T47D (cell line): ENCODE measurements around the gene ALAS1.
"Not testable (repeated sequence)": the region's sequence is repeated elsewhere in the genome, so short reads cannot be mapped to it uniquely, and the experiment has no call there.

Source experiments
- DNase-seq, 2 experiments: peaks; one replicate each; pipeline versions ENCODE4 v3.0.0 to v3.0.0-alpha.2; 2011 to 2012; ENCODE audit warnings: low read depth in 1 of 2, low spot score in 1 of 2
- JUND ChIP-seq: IDR thresholded peaks from 2 replicates; pipeline ENCODE4 v1.6.1; 2012; ENCODE audit warnings: low read depth
- in situ Hi-C: cut with HindIII; loops from 2 replicates; pipeline ENCODE4 v1.10.0; 2016; ENCODE audit warnings: low sequenced_read_pairs, low pct_unique_long_range_greater_than_20kb

Gene ALAS1

GRCh38 chr3:52197842-52198625 lies at the start of gene ALAS1:
TSS of gene ALAS1 (plus strand) at chr3:52198160. CDS start at chr3:52199242, 1,082 bp downstream.
- no peak for TF ChIP-seq JUND
- peak; percentile 76 to 88 for DNase-seq
- in situ Hi-C loops = no loop called here

GRCh38 chr3:52149021-52149420 lies 48.9 kb upstream of the ALAS1 start:
- no peak for TF ChIP-seq JUND
- in situ Hi-C loops = no loop called here
- DNase-seq = no peak

GRCh38 chr3:52149726-52150125 lies 48.2 kb upstream of the ALAS1 start:
- in situ Hi-C loops = no loop called here
- DNase-seq = no peak
- TF ChIP-seq JUND = no peak

- in situ Hi-C loops = no loop called here
- no peak for DNase-seq
- TF ChIP-seq JUND = no peak
Measured at GRCh38 chr3:52150357-52150756, 47.6 kb upstream of the ALAS1 start.

GRCh38 chr3:52150860-52151259 lies 47.1 kb upstream of the ALAS1 start:
- no peak for DNase-seq
- in situ Hi-C loops = no loop called here
- TF ChIP-seq JUND = no peak

- in situ Hi-C loops, DNase-seq: not testable (repeated sequence)
Measured at GRCh38 chr3:52151991-52152390, 46.0 kb upstream of the ALAS1 start.

GRCh38 chr3:52153389-52154096 lies 44.4 kb upstream of the ALAS1 start:
- DNase-seq = peak in 1 of 2 experiments; percentile 81
- in situ Hi-C loops = no loop called here
- TF ChIP-seq JUND = no peak

GRCh38 chr3:52154135-52155094 lies 43.5 kb upstream of the ALAS1 start, which contains the start of gene POC1A:
TSS of gene POC1A (minus strand) at chr3:52154423. CDS start at chr3:52154372, 51 bp downstream.
- peak; percentile 69 to 97 for DNase-seq
- in situ Hi-C loops = no loop called here
- no peak for TF ChIP-seq JUND

- in situ Hi-C loops = no loop called here
- no peak for TF ChIP-seq JUND
- no peak for DNase-seq
Measured at GRCh38 chr3:52155912-52156311, 42.0 kb upstream of the ALAS1 start.

GRCh38 chr3:52159503-52159902 lies 38.5 kb upstream of the ALAS1 start:
- in situ Hi-C loops = no loop called here
- TF ChIP-seq JUND = no peak

GRCh38 chr3:52162250-52162872 lies 35.6 kb upstream of the ALAS1 start:
- in situ Hi-C loops = no loop called here
- TF ChIP-seq JUND = no peak
- DNase-seq = no peak

More at GRCh38 chr3:52159503-52159902, 38.5 kb upstream of the ALAS1 start:
- no peak for DNase-seq

GRCh38 chr3:52167240-52167639 lies 30.7 kb upstream of the ALAS1 start:
- in situ Hi-C loops = no loop called here
- TF ChIP-seq JUND = no peak
- DNase-seq = no peak

GRCh38 chr3:52170217-52170616 lies 27.7 kb upstream of the ALAS1 start:
- DNase-seq, in situ Hi-C loops: not testable (repeated sequence)
